Nephron (organoid): ENCODE data around the gene N4BP2.

Source experiments
- H3K27ac Mint-ChIP-seq, 3 experiments: 2 replicates each; pipeline ENCODE4 v1.8.0; 2020; ENCODE audit warnings: mixed read lengths in 3 of 3, mild to moderate bottlenecking in 2 of 3, moderate library complexity in 1 of 3
- H3K27me3 Mint-ChIP-seq: 2 replicates; pipeline ENCODE4 v1.8.0; 2021; ENCODE audit warnings: low read depth, mild to moderate bottlenecking, moderate library complexity, mixed read lengths
- H3K36me3 Mint-ChIP-seq: 2 replicates; pipeline ENCODE4 v1.8.0; 2020; ENCODE audit warnings: low read depth, mixed read lengths
- H3K4me1 Mint-ChIP-seq: 2 replicates; pipeline ENCODE4 v1.8.0; 2020; ENCODE audit warnings: mixed read lengths
- H3K4me3 Mint-ChIP-seq, 3 experiments: 2 replicates each; pipeline ENCODE4 v1.8.0; 2020; ENCODE audit warnings: mild to moderate bottlenecking in 3 of 3, mixed read lengths in 3 of 3, moderate library complexity in 2 of 3
- H3K9me3 Mint-ChIP-seq: 2 replicates; pipeline ENCODE4 v1.8.0; 2020; ENCODE audit warnings: mixed read lengths
- CTCF ChIP-seq, 3 experiments: fragments of 200-600 bp; sonication (generic); IDR thresholded peaks; one replicate each; pipeline ENCODE4 v1.5.0; 2021; ENCODE audit warnings: antibody characterized with exemption in 3 of 3; ENCODE audit not compliant: unreplicated experiment in 3 of 3

The N4BP2 gene

GRCh38 chr4:40152637-40153036, 96.0 kb downstream of the N4BP2 start:
- Mint-ChIP-seq H3K27me3 (no peaks in the 10 kb centered on the region), H3K36me3 (peaks cover 54% of the 10 kb centered on the region), H3K27ac (no peak overlapping the region), H3K4me3 (no peak overlapping the region), H3K4me1 (no peaks in the 10 kb centered on the region), H3K9me3 (peaks cover 12% of the 10 kb centered on the region)
- TF ChIP-seq CTCF (IDR thresholded peaks at IDR 0.05; ENCODE audit: unreplicated experiment in 3 of 3): no peak

DNA sequence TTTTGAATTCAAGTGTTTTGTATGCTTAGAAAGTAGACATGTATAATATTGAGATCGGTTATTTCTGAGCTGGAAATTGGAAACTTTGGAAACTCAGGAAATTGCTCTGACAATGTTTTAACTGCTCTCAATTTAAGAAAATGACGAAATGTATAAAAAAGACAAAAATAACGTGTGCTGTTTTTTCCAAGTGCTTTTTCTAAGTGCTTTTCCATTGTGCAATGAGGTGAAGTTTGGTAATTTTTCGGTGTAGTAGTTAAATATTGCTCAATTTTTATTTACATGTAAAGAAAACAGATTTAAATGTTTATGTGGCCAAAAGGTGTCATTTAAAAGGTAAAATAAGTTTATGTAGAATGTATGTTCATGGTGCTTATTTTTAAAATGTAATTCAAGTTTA, 100.8 kb downstream of the N4BP2 start:
- Mint-ChIP-seq H3K36me3 (peaks cover 43% of the 10 kb centered on the region), H3K27ac (no peak overlapping the region), H3K4me3 (no peak overlapping the region), H3K9me3 (no peaks in the 10 kb centered on the region), H3K27me3 (no peaks in the 10 kb centered on the region), H3K4me1 (no peaks in the 10 kb centered on the region)
- TF ChIP-seq CTCF (IDR thresholded peaks at IDR 0.05; ENCODE audit: unreplicated experiment in 3 of 3): no peak

DNA sequence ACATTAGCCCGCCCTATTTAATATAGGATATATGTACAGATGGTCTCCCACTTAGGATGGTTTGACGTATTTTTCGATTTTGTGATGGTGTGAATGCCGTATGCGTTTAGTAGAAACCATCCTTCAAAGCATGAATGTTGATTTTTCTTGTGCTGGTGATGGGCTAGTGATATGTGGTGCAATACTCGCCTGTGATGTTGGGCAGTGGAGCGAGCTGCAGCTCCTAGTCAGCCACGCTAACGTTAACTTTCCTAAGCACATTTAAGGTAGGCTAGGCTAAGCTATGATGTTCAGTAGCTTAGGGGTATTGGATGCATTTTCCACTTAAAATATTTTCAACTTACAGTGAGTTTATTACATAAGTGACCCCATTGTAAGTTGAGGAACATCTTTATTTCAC, 103.6 kb downstream of the N4BP2 start:
- Mint-ChIP-seq H3K4me1 (no peaks in the 10 kb centered on the region), H3K4me3 (no peak overlapping the region), H3K9me3 (no peaks in the 10 kb centered on the region), H3K27me3 (no peaks in the 10 kb centered on the region), H3K27ac (no peak overlapping the region), H3K36me3 (peaks cover 46% of the 10 kb centered on the region)
- no peak for TF ChIP-seq CTCF (IDR thresholded peaks at IDR 0.05; ENCODE audit: unreplicated experiment in 3 of 3)

- Mint-ChIP-seq H3K27ac (no peak overlapping the region), H3K36me3 (peaks cover 62% of the 10 kb centered on the region), H3K4me3 (no peak overlapping the region), H3K4me1 (no peaks in the 10 kb centered on the region), H3K27me3 (no peaks in the 10 kb centered on the region), H3K9me3 (peaks cover 17% of the 10 kb centered on the region)
- TF ChIP-seq CTCF (IDR thresholded peaks at IDR 0.05; ENCODE audit: unreplicated experiment in 3 of 3): no peak
Observed at GRCh38 chr4:40164459-40164858, 107.8 kb downstream of the N4BP2 start.

DNA sequence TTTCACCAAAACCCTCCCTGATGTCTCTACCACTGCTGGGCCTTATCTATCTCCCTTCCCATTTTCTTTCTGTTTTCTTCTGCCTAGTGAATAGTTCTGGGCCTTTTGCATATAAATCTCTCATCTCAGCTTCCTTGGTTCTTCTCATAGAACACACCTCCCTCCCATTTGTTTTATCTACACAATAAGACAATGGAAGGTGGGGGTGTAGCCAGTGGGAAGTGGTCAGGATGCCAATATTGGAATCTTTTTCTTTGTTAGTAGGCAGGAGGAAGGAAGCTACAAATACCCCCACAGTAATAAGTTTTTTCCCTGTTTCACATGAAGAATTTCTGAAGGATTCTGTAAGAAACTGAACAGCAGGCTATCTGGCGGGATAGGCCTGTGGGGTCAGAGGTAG, 109.3 kb downstream of the N4BP2 start:
- H3K9me3 Mint-ChIP-seq: peaks cover 17% of the 10 kb centered on the region
- H3K36me3 Mint-ChIP-seq: peaks cover 53% of the 10 kb centered on the region
- no peaks in the 10 kb centered on the region for H3K4me1 Mint-ChIP-seq
- H3K27ac Mint-ChIP-seq: no peak overlapping the region
- H3K4me3 Mint-ChIP-seq: no peak overlapping the region
- no peaks in the 10 kb centered on the region for H3K27me3 Mint-ChIP-seq
- no peak for TF ChIP-seq CTCF (IDR thresholded peaks at IDR 0.05; ENCODE audit: unreplicated experiment in 3 of 3)

GRCh38 chr4:40168070-40168469, 111.4 kb downstream of the N4BP2 start:
- no peaks in the 10 kb centered on the region for H3K27me3 Mint-ChIP-seq
- H3K4me1 Mint-ChIP-seq: no peaks in the 10 kb centered on the region
- TF ChIP-seq CTCF (IDR thresholded peaks at IDR 0.05; ENCODE audit: unreplicated experiment in 3 of 3): no peak
- H3K9me3 Mint-ChIP-seq: peaks cover 17% of the 10 kb centered on the region
- peaks cover 39% of the 10 kb centered on the region for H3K36me3 Mint-ChIP-seq
- H3K27ac Mint-ChIP-seq: no peak overlapping the region
- no peak overlapping the region for H3K4me3 Mint-ChIP-seq
